B cell (primary cell): ENCODE measurements around the gene VENTX. TPM values are rescaled to one million over a fixed set of nuclear protein-coding genes. Genes with fewer than 3 reads are reported as not detected.

Experiments
- ATAC-seq: fragments of 200-7000 bp; cut with Tn5 transposase; one replicate; pipeline ENCODE4 v1.10.0; 2021; ENCODE audit warnings: low read depth, mild to moderate bottlenecking, moderate number of reproducible peaks, moderate library complexity
- CTCF ChIA-PET: fragments of 350-600 bp; sonication (Branson Sonifier 250); formaldehyde crosslinking; loops from one replicate; lab custom pipeline; 2021; ENCODE audit warnings: antibody characterized with exemption, inconsistent platforms; lab: Charles Lee
- POLR2A ChIA-PET: fragments of 350-600 bp; sonication (Branson Sonifier 250); formaldehyde crosslinking; loops from one replicate; lab custom pipeline; 2021; ENCODE audit warnings: antibody characterized with exemption; lab: Charles Lee
- DNase-seq: peaks from one replicate; pipeline ENCODE4 v3.0.0; 2013
- H2AFZ ChIP-seq: 2 replicates; pipeline ENCODE4 v1.6.1; 2012; ENCODE audit warnings: mild to moderate bottlenecking, low read depth, low read length; ENCODE audit not compliant: insufficient read depth, poor library complexity, severe bottlenecking
- H3K27ac ChIP-seq, 2 donors: 1 replicate in 1 of 2; 2 replicates in 1 of 2; pipeline ENCODE4 v1.5.1; 2012 to 2013; ENCODE audit warnings: low read length in 2 of 2, mild to moderate bottlenecking in 2 of 2, moderate library complexity in 1 of 2
- H3K27me3 ChIP-seq, 4 experiments: fragments of 200-600 bp in 1 of 4; sonication (generic) in 1 of 4; replicated peaks in 1 of 4; 1 replicate in 2 of 4; 2 replicates in 2 of 4; pipeline versions ENCODE4 v1.6.1 to v1.7.0; 2013 to 2016; ENCODE audit warnings: low read length in 3 of 4, mild to moderate bottlenecking in 2 of 4, mixed read lengths in 1 of 4, moderate library complexity in 1 of 4; ENCODE audit not compliant: insufficient read depth in 4 of 4, control insufficient read depth in 3 of 4; ENCODE audit errors: control extremely low read depth in 1 of 4
- H3K36me3 ChIP-seq, 2 experiments: replicated peaks in 1 of 2; 1 replicate in 1 of 2; 2 replicates in 1 of 2; pipeline versions ENCODE4 v1.6.1 to v1.7.1; 2013; ENCODE audit warnings: low read length in 1 of 2; ENCODE audit not compliant: insufficient read depth in 2 of 2, control insufficient read depth in 1 of 2; ENCODE audit errors: control extremely low read depth in 1 of 2, extremely low read depth in 1 of 2
- H3K4me1 ChIP-seq, 2 donors: fragments of 200-600 bp in 1 of 2; sonication (generic) in 1 of 2; 1 replicate in 1 of 2; 2 replicates in 1 of 2; pipeline versions ENCODE4 v1.5.1 to v1.6.1; 2013 to 2017; ENCODE audit warnings: low read length in 2 of 2; ENCODE audit not compliant: control insufficient read depth in 2 of 2, insufficient read depth in 2 of 2
- H3K4me2 ChIP-seq: replicated peaks from 2 replicates; pipeline ENCODE3; 2012; ENCODE audit warnings: mild to moderate bottlenecking, low read depth, low read length; ENCODE audit not compliant: poor library complexity, severe bottlenecking
- H3K4me3 ChIP-seq, 5 experiments: fragments of 200-600 bp in 1 of 5; sonication (generic) in 1 of 5; 1 replicate in 3 of 5; 2 replicates in 2 of 5; pipeline versions ENCODE4 v1.5.1 to v1.7.0; 2011 to 2016; ENCODE audit warnings: low read length in 4 of 5, mild to moderate bottlenecking in 4 of 5, low read depth in 2 of 5, control low read depth in 1 of 5, moderate library complexity in 1 of 5; ENCODE audit not compliant: insufficient read depth in 1 of 5; ENCODE audit errors: control extremely low read depth in 1 of 5, extremely low read depth in 1 of 5
- H3K79me2 ChIP-seq: fragments of 200-600 bp; sonication (generic); one replicate; pipeline ENCODE4 v1.6.0; 2016; ENCODE audit warnings: low read length; ENCODE audit not compliant: control insufficient read depth, insufficient read depth
- H3K9ac ChIP-seq: fragments of 200-600 bp; sonication (generic); 2 replicates; pipeline ENCODE4 v1.6.1; 2017; ENCODE audit warnings: mild to moderate bottlenecking, low read length, moderate library complexity
- H3K9me3 ChIP-seq, 3 donors: one replicate each; pipeline versions ENCODE4 v1.6.1 to v1.7.1; 2013; ENCODE audit warnings: low read length in 2 of 3; ENCODE audit not compliant: control insufficient read depth in 2 of 3, insufficient read depth in 1 of 3; ENCODE audit errors: control extremely low read depth in 1 of 3
- H4K20me1 ChIP-seq: 2 replicates; pipeline ENCODE4 v1.6.0; 2012; ENCODE audit warnings: mild to moderate bottlenecking, low read length; ENCODE audit not compliant: insufficient read depth, control insufficient read depth, poor library complexity, severe bottlenecking
- H3K27ac Mint-ChIP-seq: one replicate; pipeline ENCODE4 v1.8.0; 2021; ENCODE audit warnings: mixed read lengths
- H3K27me3 Mint-ChIP-seq: one replicate; pipeline ENCODE4 v1.8.0; 2021; ENCODE audit warnings: mixed read lengths
- H3K4me1 Mint-ChIP-seq: one replicate; pipeline ENCODE4 v1.8.0; 2021; ENCODE audit warnings: mixed read lengths
- H3K4me3 Mint-ChIP-seq: one replicate; pipeline ENCODE4 v1.8.0; 2021; ENCODE audit warnings: mixed read lengths
- H3K9me3 Mint-ChIP-seq: one replicate; pipeline ENCODE4 v1.8.0; 2022; ENCODE audit warnings: mixed read lengths; ENCODE audit not compliant: insufficient read depth
- EZH2 ChIP-seq: IDR thresholded peaks from 2 replicates; pipeline ENCODE4 v1.6.1; 2012; ENCODE audit warnings: borderline replicate concordance, low read depth, mild to moderate bottlenecking, moderate library complexity, low read length; ENCODE audit not compliant: insufficient read depth, poor library complexity, severe bottlenecking
- WGBS: methylation state at CpG from one replicate; pipeline ENCODE4 v1.1.5; 2013; ENCODE audit warnings: missing lambda C conversion rate; ENCODE audit not compliant: insufficient coverage; 5-methylcytosine and 5-hydroxymethylcytosine counted together
- intact Hi-C: fragments of 100-400 bp; cut with micrococcal nuclease; formaldehyde crosslinking; loops from one replicate; pipeline ENCODE4 v1.10.0; 2022
- polyA plus RNA-seq: library from polyadenylated mRNA; depleted of rRNA; stranded (reverse); fragments of >200 nt; gene quantifications from 2 replicates; pipeline ENCODE4 v1.2.3, GENCODE V29; 2012
- total RNA-seq, 2 donors: library from RNA; stranded (reverse); fragments of 120-200 nt in 1 of 2; gene quantifications; 1 replicate in 1 of 2; 2 replicates in 1 of 2; pipeline versions ENCODE4 v1.2.3 to v1.2.4, GENCODE V29; 2013 to 2022
- TF ChIP-seq, protein P1 (sequence below): fragments of 200-600 bp; IDR thresholded peaks from one replicate; pipeline ENCODE4 v1.8.0; 2022; ENCODE audit warnings: antibody characterized with exemption, mild to moderate bottlenecking

VENTX gene
- total and polyA plus RNA-seq, 2 donors (not counting 1 experiment from before 2014, with no cell fraction given) = 0.82 TPM; not detected in 1

- Histone ChIP-seq H3K4me2 (no peak overlapping the region), H3K9me3 (peaks cover 0 to 12% (median 0%) of the 10 kb centered on the region in 3 donors), H3K4me1 (peaks cover 10 to 12% of the 10 kb centered on the region in 2 donors), H3K27ac (no peak overlapping the region), H3K79me2 (no peaks in the 10 kb centered on the region), H2AFZ (no peak overlapping the region), H4K20me1 (no peaks in the 10 kb centered on the region), H3K27me3 (peaks cover 0 to 47% (median 18%) of the 10 kb centered on the region in 4 experiments), H3K36me3 (no peaks in the 10 kb centered on the region), H3K9ac (no peak overlapping the region), H3K4me3 (no peak overlapping the region)
- no peak overlapping the region for H3K27ac Mint-ChIP-seq
- peaks cover 11% of the 10 kb centered on the region for H3K4me1 Mint-ChIP-seq
- TF ChIP-seq EZH2 = no peak
- TF ChIP-seq, protein P1, sequence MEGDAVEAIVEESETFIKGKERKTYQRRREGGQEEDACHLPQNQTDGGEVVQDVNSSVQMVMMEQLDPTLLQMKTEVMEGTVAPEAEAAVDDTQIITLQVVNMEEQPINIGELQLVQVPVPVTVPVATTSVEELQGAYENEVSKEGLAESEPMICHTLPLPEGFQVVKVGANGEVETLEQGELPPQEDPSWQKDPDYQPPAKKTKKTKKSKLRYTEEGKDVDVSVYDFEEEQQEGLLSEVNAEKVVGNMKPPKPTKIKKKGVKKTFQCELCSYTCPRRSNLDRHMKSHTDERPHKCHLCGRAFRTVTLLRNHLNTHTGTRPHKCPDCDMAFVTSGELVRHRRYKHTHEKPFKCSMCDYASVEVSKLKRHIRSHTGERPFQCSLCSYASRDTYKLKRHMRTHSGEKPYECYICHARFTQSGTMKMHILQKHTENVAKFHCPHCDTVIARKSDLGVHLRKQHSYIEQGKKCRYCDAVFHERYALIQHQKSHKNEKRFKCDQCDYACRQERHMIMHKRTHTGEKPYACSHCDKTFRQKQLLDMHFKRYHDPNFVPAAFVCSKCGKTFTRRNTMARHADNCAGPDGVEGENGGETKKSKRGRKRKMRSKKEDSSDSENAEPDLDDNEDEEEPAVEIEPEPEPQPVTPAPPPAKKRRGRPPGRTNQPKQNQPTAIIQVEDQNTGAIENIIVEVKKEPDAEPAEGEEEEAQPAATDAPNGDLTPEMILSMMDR = no peak
- no peak overlapping the region for H3K4me3 Mint-ChIP-seq
- no peaks in the 10 kb centered on the region for H3K9me3 Mint-ChIP-seq
- intact Hi-C loops = no loop called here
- ChIA-PET POLR2A (no interaction called here), CTCF (no interaction called here)
- peaks cover 39% of the 10 kb centered on the region for H3K27me3 Mint-ChIP-seq
- DNase-seq = no peak
- no peak for ATAC-seq
- WGBS = 85% methylated on average over 11 of the region's 14 CpGs
Measured at GRCh38 chr10:133224076-133224475, 13.6 kb upstream of the VENTX start.

GRCh38 chr10:133224756-133225372 is 12.8 kb upstream of the VENTX start:
- ChIA-PET POLR2A (no interaction called here), CTCF (no interaction called here)
- no peak for DNase-seq
- no peak for ATAC-seq
- no peak overlapping the region for H3K4me3 ChIP-seq
- WGBS = 92% methylated on average over 22 of the region's 25 CpGs
- H3K9ac ChIP-seq = no peak overlapping the region
- H3K9me3 ChIP-seq = peaks cover 0 to 16% (median 0%) of the 10 kb centered on the region in 3 donors
- H3K27me3 Mint-ChIP-seq = peaks cover 43% of the 10 kb centered on the region
- H3K4me3 Mint-ChIP-seq = no peak overlapping the region
- H3K4me1 ChIP-seq = peaks cover 18 to 20% of the 10 kb centered on the region in 2 donors
- no peaks in the 10 kb centered on the region for H3K79me2 ChIP-seq
- no peak overlapping the region for H3K27ac ChIP-seq
- H3K4me2 ChIP-seq = no peak overlapping the region
- no peaks in the 10 kb centered on the region for H4K20me1 ChIP-seq
- no peaks in the 10 kb centered on the region for H3K9me3 Mint-ChIP-seq
- TF ChIP-seq, protein P1 = no peak
- no peak for TF ChIP-seq EZH2
- no peak overlapping the region for H2AFZ ChIP-seq
- no peak overlapping the region for H3K27ac Mint-ChIP-seq
- intact Hi-C loops = no loop called here
- peaks cover 0 to 48% (median 21%) of the 10 kb centered on the region in 4 experiments for H3K27me3 ChIP-seq
- H3K4me1 Mint-ChIP-seq = peaks cover 15% of the 10 kb centered on the region
- no peaks in the 10 kb centered on the region for H3K36me3 ChIP-seq
